Measurements from ENCODE around the gene SCGB1C2.
"Not testable (repeated sequence)": the region's sequence is repeated elsewhere in the genome, so short reads cannot be mapped to it uniquely, and the experiment has no call there.

DNA sequence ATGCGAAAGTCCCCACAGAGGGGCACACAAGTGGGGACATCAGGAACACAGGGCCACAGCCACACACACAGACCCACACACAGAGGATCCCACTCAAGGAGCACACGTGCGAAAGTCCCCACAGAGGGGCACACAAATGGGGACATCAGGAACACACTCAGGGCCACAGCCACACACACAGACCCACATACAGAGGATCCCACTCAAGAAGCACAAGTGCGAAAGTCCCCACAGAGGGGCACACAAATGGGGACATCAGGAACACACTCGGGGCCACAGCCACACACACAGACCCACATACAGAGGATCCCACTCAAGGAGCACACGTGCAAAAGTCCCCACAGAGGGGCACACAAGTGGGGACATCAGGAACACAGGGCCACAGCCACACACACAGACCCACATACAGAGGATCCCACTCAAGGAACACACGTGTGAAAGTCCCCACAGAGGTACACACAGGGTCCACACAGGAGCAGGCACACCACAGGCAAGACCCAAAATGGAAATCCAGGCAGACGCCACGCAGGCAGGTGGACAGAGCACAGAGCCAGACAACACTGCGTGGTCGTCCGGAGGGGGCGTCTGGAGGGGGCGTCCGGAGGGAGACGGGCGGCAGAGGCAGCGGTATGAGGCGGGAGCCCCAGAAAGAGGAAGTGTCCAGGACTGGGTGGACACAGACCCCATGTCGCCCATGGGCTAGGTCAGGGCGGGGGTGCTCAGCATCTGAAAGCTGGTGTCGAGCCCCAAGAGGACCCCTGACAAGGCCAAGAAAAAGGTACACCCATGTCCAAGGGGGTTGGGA lies 2.2 kb downstream of the SCGB1C2 start:
- not testable (repeated sequence) for TF ChIP-seq CTCF, POLR2A (IDR thresholded peaks at IDR 0.05)
